Measurements from ENCODE around the gene STX10. TPM values are rescaled to one million over a fixed set of nuclear protein-coding genes. Genes with fewer than 3 reads are reported as not detected.

STX10 gene
- total RNA-seq, 1 experiment from 2014 or later = 56.9 TPM

DNA sequence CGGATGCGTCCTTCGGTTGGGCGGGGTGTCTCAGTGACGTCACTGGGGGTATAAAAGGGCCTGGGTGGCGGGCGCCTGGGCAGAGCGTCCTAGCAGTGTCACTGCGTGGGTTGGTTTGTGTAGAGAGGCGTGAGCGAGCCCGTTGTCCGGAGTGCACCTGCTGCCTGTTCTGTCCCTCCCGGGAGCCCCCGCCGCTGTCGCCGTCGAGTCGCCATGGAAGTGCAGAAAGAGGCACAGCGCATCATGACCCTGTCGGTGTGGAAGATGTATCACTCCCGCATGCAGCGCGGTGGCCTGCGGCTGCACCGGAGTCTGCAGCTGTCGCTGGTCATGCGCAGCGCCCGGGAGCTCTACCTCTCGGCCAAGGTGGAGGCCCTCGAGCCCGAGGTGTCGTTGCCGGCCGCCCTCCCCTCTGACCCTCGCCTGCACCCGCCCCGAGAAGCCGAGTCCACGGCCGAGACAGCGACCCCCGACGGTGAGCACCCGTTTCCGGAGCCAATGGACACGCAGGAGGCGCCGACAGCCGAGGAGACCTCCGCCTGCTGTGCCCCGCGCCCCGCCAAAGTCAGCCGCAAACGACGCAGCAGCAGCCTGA, 2.9 kb upstream of the STX10 start (continued):
- peak; percentile 63; the same call in 1 of the 2 replicates for TF ChIP-seq ESRRA (CRISPR knock-in tag; IDR thresholded peaks at IDR 0.05; ENCODE audit: borderline replicate concordance)
- TF ChIP-seq, protein P1, sequence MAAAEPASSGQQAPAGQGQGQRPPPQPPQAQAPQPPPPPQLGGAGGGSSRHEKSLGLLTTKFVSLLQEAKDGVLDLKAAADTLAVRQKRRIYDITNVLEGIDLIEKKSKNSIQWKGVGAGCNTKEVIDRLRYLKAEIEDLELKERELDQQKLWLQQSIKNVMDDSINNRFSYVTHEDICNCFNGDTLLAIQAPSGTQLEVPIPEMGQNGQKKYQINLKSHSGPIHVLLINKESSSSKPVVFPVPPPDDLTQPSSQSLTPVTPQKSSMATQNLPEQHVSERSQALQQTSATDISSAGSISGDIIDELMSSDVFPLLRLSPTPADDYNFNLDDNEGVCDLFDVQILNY (CRISPR knock-in tag; IDR thresholded peaks at IDR 0.05) = peak; percentile 66; the same call in 1 of the 2 replicates
- TF ChIP-seq, protein P2, sequence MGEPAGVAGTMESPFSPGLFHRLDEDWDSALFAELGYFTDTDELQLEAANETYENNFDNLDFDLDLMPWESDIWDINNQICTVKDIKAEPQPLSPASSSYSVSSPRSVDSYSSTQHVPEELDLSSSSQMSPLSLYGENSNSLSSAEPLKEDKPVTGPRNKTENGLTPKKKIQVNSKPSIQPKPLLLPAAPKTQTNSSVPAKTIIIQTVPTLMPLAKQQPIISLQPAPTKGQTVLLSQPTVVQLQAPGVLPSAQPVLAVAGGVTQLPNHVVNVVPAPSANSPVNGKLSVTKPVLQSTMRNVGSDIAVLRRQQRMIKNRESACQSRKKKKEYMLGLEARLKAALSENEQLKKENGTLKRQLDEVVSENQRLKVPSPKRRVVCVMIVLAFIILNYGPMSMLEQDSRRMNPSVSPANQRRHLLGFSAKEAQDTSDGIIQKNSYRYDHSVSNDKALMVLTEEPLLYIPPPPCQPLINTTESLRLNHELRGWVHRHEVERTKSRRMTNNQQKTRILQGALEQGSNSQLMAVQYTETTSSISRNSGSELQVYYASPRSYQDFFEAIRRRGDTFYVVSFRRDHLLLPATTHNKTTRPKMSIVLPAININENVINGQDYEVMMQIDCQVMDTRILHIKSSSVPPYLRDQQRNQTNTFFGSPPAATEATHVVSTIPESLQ (CRISPR knock-in tag; IDR thresholded peaks at IDR 0.05) = no peak
- TF ChIP-seq, protein P3, sequence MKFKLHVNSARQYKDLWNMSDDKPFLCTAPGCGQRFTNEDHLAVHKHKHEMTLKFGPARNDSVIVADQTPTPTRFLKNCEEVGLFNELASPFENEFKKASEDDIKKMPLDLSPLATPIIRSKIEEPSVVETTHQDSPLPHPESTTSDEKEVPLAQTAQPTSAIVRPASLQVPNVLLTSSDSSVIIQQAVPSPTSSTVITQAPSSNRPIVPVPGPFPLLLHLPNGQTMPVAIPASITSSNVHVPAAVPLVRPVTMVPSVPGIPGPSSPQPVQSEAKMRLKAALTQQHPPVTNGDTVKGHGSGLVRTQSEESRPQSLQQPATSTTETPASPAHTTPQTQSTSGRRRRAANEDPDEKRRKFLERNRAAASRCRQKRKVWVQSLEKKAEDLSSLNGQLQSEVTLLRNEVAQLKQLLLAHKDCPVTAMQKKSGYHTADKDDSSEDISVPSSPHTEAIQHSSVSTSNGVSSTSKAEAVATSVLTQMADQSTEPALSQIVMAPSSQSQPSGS (CRISPR knock-in tag; IDR thresholded peaks at IDR 0.05; ENCODE audit: borderline replicate concordance, low read depth) = peak; percentile 36; the same call in 1 of the 2 replicates
- no peak for TF ChIP-seq ZNF121 (CRISPR knock-in tag; IDR thresholded peaks at IDR 0.05)
- TF ChIP-seq CREB1 (CRISPR knock-in tag; IDR thresholded peaks at IDR 0.05) = 0 out of 2 replicates have a peak, but pooled peaks have one; percentile 72
- TF ChIP-seq CREM (CRISPR knock-in tag; IDR thresholded peaks at IDR 0.05) = peak; percentile 86
- TF ChIP-seq, protein P4, sequence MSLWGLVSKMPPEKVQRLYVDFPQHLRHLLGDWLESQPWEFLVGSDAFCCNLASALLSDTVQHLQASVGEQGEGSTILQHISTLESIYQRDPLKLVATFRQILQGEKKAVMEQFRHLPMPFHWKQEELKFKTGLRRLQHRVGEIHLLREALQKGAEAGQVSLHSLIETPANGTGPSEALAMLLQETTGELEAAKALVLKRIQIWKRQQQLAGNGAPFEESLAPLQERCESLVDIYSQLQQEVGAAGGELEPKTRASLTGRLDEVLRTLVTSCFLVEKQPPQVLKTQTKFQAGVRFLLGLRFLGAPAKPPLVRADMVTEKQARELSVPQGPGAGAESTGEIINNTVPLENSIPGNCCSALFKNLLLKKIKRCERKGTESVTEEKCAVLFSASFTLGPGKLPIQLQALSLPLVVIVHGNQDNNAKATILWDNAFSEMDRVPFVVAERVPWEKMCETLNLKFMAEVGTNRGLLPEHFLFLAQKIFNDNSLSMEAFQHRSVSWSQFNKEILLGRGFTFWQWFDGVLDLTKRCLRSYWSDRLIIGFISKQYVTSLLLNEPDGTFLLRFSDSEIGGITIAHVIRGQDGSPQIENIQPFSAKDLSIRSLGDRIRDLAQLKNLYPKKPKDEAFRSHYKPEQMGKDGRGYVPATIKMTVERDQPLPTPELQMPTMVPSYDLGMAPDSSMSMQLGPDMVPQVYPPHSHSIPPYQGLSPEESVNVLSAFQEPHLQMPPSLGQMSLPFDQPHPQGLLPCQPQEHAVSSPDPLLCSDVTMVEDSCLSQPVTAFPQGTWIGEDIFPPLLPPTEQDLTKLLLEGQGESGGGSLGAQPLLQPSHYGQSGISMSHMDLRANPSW (CRISPR knock-in tag; conservative IDR thresholded peaks at IDR 0.05; ENCODE audit: low read depth) = no peak
- TF ChIP-seq TEAD1 (CRISPR knock-in tag; IDR thresholded peaks at IDR 0.05) = peak; percentile 85
- no peak; the same call in 1 of the 2 replicates for TF ChIP-seq NFYB (CRISPR knock-in tag; conservative IDR thresholded peaks at IDR 0.05; ENCODE audit: low read depth)
- TF ChIP-seq ZNF416 (CRISPR knock-in tag; IDR thresholded peaks at IDR 0.05) = peak; percentile 79
- no peak for TF ChIP-seq NR3C1 (CRISPR knock-in tag; conservative IDR thresholded peaks at IDR 0.05; ENCODE audit: low read depth)
- TF ChIP-seq MLX (CRISPR knock-in tag; IDR thresholded peaks at IDR 0.05) = peak; percentile 81; the same call in 1 of the 2 replicates
- no peak for TF ChIP-seq SOX15 (CRISPR knock-in tag; IDR thresholded peaks at IDR 0.05)
- peak; percentile 91 for TF ChIP-seq SP1 (CRISPR knock-in tag; conservative IDR thresholded peaks at IDR 0.05)
- TF ChIP-seq ZNF423 (CRISPR knock-in tag; IDR thresholded peaks at IDR 0.05) = no peak
- TF ChIP-seq, protein P5, sequence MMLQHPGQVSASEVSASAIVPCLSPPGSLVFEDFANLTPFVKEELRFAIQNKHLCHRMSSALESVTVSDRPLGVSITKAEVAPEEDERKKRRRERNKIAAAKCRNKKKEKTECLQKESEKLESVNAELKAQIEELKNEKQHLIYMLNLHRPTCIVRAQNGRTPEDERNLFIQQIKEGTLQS (CRISPR knock-in tag; conservative IDR thresholded peaks at IDR 0.05) = no peak
- TF ChIP-seq ZNF263 (CRISPR knock-in tag; IDR thresholded peaks at IDR 0.05; ENCODE audit: low read depth) = peak; percentile 24; the same call in 1 of the 2 replicates
- peak; percentile 96; the same call in 1 of the 2 replicates for TF ChIP-seq ZNF232 (CRISPR knock-in tag; IDR thresholded peaks at IDR 0.05)
- peak; percentile 95; the same call in 1 of the 2 replicates for TF ChIP-seq ZNF219 (CRISPR knock-in tag; IDR thresholded peaks at IDR 0.05; ENCODE audit: borderline replicate concordance)
- peak; percentile 86; the same call in 1 of the 2 replicates for TF ChIP-seq AFF4 (CRISPR knock-in tag; IDR thresholded peaks at IDR 0.05; ENCODE audit: borderline replicate concordance)

Data from WTC11 (cell line).